Mucosa of rectum (tissue), 2 donors: ENCODE measurements around the gene TRPM3.

Experiments
- H3K27ac ChIP-seq, 2 donors: one replicate each; pipeline ENCODE4 v1.7.0; 2013; ENCODE audit warnings: inconsistent platforms in 2 of 2, low read depth in 2 of 2, low read length in 2 of 2
- H3K27me3 ChIP-seq, 2 donors: one replicate each; pipeline ENCODE4 v1.7.0; 2013; ENCODE audit warnings: low read length in 2 of 2; ENCODE audit not compliant: control insufficient read depth in 2 of 2, insufficient read depth in 2 of 2
- H3K36me3 ChIP-seq, 2 donors: one replicate each; pipeline ENCODE4 v1.7.0; 2013; ENCODE audit warnings: low read length in 2 of 2; ENCODE audit not compliant: control insufficient read depth in 2 of 2, insufficient read depth in 2 of 2
- H3K4me1 ChIP-seq, 2 donors: one replicate each; pipeline ENCODE4 v1.7.0; 2013; ENCODE audit warnings: low read length in 2 of 2, mild to moderate bottlenecking in 1 of 2; ENCODE audit not compliant: control insufficient read depth in 2 of 2, insufficient read depth in 2 of 2
- H3K4me3 ChIP-seq, 2 donors: one replicate each; pipeline ENCODE4 v1.7.0; 2013; ENCODE audit warnings: low read length in 2 of 2
- H3K9ac ChIP-seq, 2 donors: one replicate each; pipeline ENCODE4 v1.7.0; 2013; ENCODE audit warnings: low read length in 2 of 2, low read depth in 1 of 2, mild to moderate bottlenecking in 1 of 2
- H3K9me3 ChIP-seq, 2 donors: one replicate each; pipeline ENCODE4 v1.7.0; 2013; ENCODE audit warnings: low read length in 2 of 2; ENCODE audit not compliant: control insufficient read depth in 2 of 2
- donor health status: healthy.
- donor health status: Normal muscosa, but diverticular disease.

The TRPM3 gene

DNA sequence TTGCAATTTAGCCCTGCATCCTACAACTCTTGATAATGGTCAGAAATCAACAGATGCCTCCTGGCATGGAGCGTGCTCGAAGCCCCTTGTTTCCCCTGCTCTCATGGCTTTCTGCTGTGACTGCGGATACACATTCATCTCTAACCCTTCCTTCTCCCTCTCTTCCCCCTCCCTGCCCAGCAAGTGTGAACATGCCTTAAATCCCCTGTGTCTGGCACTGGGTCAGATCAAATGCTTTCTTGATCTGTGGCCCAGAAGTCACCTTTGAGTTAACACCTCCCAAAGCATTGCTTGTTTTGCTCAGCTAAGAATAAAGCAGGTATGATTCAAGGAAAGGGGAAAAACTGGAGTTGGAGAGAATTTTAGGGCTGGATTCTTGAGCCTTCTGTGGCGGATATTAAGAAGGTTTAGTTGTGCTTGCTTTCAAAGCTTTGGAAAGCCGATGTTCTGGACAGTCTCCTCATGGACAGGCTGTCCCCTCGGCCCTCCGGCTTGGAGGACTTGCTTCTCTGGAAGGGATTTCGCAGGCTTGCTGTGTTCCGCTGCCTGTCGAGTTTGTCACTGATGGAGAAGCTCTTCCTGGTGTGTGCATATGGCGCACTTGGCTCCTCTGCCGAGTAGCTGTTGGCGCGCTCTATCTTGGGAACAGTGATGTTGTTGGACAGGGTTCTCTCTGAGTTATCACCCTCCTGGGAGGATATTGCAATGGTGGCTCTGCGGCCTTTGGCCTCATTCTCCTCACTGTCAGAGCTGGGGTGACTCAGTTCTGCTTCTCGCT is 585.7 kb downstream of the TRPM3 start:
- H3K9ac ChIP-seq, result no peak overlapping the region
- no peaks in the 10 kb centered on the region for H3K9me3 ChIP-seq
- no peaks in the 10 kb centered on the region for H3K36me3 ChIP-seq
- no peak overlapping the region for H3K27ac ChIP-seq
- H3K4me1 ChIP-seq, result no peaks in the 10 kb centered on the region
- H3K27me3 ChIP-seq, result no peaks in the 10 kb centered on the region
- H3K4me3 ChIP-seq, result no peak overlapping the region

DNA sequence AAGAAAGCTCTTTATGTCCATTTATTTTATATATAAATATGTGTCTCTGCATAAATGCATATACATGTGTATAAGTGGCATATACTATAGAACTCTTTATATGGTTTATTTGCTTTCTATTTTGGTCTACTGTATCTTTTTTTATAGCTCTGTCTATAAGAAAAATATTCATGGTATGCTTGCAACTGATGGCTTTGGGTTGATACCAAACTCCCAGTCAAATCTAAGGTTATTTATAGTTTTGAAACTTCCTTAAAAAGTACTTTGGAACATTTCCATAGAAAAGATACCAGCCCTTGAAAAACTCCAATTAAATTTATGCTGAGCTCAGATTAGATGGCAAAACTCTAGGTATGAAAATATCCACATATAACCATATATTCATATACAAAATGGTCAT is 587.0 kb downstream of the TRPM3 start:
- Histone ChIP-seq H3K36me3 (no peaks in the 10 kb centered on the region), H3K27ac (no peak overlapping the region), H3K9ac (no peak overlapping the region), H3K4me1 (no peaks in the 10 kb centered on the region), H3K4me3 (no peak overlapping the region), H3K27me3 (no peaks in the 10 kb centered on the region), H3K9me3 (no peaks in the 10 kb centered on the region)

DNA sequence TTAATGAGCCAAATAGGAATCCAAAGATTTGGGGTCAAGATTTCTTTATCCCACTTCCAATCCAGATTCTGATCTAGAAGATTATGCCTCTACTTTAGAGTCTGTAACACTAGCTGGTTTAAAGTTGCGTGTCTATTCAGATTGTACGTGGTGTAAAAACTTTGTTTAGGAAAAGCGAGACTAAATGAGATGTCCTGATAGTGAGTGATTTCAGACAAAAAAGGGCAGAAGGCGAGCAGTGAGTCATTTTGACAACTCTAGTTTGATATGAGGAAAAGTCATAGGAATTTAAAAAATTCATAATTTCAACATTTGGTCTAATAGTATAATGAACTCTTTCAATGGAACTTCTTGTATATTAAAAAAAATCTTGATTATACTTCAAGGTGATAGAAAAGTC is 587.4 kb downstream of the TRPM3 start:
- Histone ChIP-seq H3K27ac (no peak overlapping the region), H3K9ac (no peak overlapping the region), H3K27me3 (no peaks in the 10 kb centered on the region), H3K9me3 (no peaks in the 10 kb centered on the region), H3K36me3 (no peaks in the 10 kb centered on the region), H3K4me1 (no peaks in the 10 kb centered on the region), H3K4me3 (no peak overlapping the region)

- Histone ChIP-seq H3K4me1 (no peaks in the 10 kb centered on the region), H3K27me3 (no peaks in the 10 kb centered on the region), H3K4me3 (no peak overlapping the region), H3K27ac (no peak overlapping the region), H3K9ac (no peak overlapping the region), H3K9me3 (no peaks in the 10 kb centered on the region), H3K36me3 (no peaks in the 10 kb centered on the region)
Measured at GRCh38 chr9:70533492-70533891, 587.9 kb downstream of the TRPM3 start.

DNA sequence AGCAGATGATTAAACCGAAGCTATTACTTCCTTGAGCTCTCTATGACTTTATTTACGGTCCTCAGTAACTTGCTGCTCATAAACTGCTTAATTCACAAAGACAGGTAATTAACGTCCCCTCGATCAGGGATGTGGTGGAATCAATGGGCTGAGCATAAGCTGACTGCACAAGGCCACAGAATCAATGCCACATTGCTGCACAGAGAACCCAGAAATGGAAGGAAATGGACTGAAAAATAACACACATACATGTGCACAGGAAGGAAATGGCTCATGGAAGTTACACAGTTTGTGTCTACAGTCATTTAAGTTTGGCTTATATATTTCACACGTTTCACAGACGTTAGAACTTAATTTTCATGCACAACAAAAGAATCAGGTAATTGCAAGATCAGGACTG is 588.7 kb downstream of the TRPM3 start:
- H3K4me1 ChIP-seq, result no peaks in the 10 kb centered on the region
- no peak overlapping the region for H3K4me3 ChIP-seq
- H3K27ac ChIP-seq, result no peak overlapping the region
- H3K36me3 ChIP-seq, result no peaks in the 10 kb centered on the region
- no peak overlapping the region for H3K9ac ChIP-seq
- H3K9me3 ChIP-seq, result no peaks in the 10 kb centered on the region
- H3K27me3 ChIP-seq, result no peaks in the 10 kb centered on the region

- Histone ChIP-seq H3K4me1 (no peaks in the 10 kb centered on the region), H3K4me3 (no peak overlapping the region), H3K9me3 (no peaks in the 10 kb centered on the region), H3K27ac (no peak overlapping the region), H3K36me3 (no peaks in the 10 kb centered on the region), H3K27me3 (no peaks in the 10 kb centered on the region), H3K9ac (no peak overlapping the region)
Measured at GRCh38 chr9:70531311-70531710, 590.1 kb downstream of the TRPM3 start.

- H3K27me3 ChIP-seq, result no peaks in the 10 kb centered on the region
- no peak overlapping the region for H3K9ac ChIP-seq
- H3K4me1 ChIP-seq, result no peaks in the 10 kb centered on the region
- no peaks in the 10 kb centered on the region for H3K36me3 ChIP-seq
- no peak overlapping the region for H3K27ac ChIP-seq
- H3K9me3 ChIP-seq, result no peaks in the 10 kb centered on the region
- no peak overlapping the region for H3K4me3 ChIP-seq
Measured at GRCh38 chr9:70530716-70531115, 590.7 kb downstream of the TRPM3 start.

- Histone ChIP-seq H3K27me3 (no peaks in the 10 kb centered on the region), H3K4me3 (no peak overlapping the region), H3K4me1 (no peaks in the 10 kb centered on the region), H3K27ac (no peak overlapping the region), H3K36me3 (no peaks in the 10 kb centered on the region), H3K9me3 (no peaks in the 10 kb centered on the region), H3K9ac (no peak overlapping the region)
Measured at GRCh38 chr9:70529833-70530232, 591.6 kb downstream of the TRPM3 start.

GRCh38 chr9:70529377-70529776 is 592.0 kb downstream of the TRPM3 start:
- no peaks in the 10 kb centered on the region for H3K4me1 ChIP-seq
- no peak overlapping the region for H3K9ac ChIP-seq
- no peaks in the 10 kb centered on the region for H3K27me3 ChIP-seq
- no peak overlapping the region for H3K27ac ChIP-seq
- no peak overlapping the region for H3K4me3 ChIP-seq
- H3K36me3 ChIP-seq, result no peaks in the 10 kb centered on the region
- no peaks in the 10 kb centered on the region for H3K9me3 ChIP-seq

DNA sequence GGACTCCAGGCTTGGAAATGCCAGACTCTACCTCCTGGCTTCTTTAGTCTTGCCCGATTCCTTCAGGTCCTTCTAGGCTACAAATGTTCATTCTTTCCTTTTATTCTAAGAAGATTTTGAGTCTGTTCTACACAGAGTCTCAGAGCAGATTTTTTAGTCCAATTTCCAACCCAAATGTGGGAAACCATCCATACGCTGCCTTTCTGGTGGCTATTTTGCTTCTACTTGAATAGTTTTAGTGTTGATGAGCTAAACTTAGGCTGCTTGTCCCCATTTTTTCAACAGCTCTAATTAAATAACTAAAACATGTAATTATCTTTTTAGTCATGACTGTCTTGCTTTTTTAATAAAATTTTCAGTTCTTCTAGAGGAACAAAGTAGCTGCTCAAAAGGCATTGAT is 594.5 kb downstream of the TRPM3 start:
- Histone ChIP-seq H3K9ac (no peak overlapping the region), H3K4me3 (no peak overlapping the region), H3K4me1 (no peaks in the 10 kb centered on the region), H3K36me3 (no peaks in the 10 kb centered on the region), H3K27ac (no peak overlapping the region), H3K27me3 (no peaks in the 10 kb centered on the region), H3K9me3 (no peaks in the 10 kb centered on the region)

DNA sequence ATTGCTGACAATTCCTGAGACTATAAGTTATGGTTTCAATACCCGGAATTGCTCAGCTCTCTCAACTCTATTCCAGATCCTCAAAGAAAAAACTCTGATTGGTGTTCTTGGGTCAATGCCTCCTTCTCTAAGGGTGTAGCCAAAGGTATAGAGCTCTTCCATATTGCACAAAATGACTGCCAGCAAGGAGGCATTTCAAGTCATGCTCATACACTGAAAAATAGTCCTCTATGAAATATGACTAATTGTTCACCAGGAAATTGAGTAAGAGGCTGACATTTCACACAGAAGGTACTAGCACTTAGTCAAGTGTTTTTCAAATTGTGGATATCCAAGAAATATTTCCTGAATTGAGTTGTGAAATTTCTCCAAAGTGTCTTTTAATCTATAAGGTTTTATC is 595.9 kb downstream of the TRPM3 start:
- H3K4me3 ChIP-seq, result no peak overlapping the region
- no peak overlapping the region for H3K9ac ChIP-seq
- no peak overlapping the region for H3K27ac ChIP-seq
- no peaks in the 10 kb centered on the region for H3K9me3 ChIP-seq
- no peaks in the 10 kb centered on the region for H3K36me3 ChIP-seq
- H3K4me1 ChIP-seq, result no peaks in the 10 kb centered on the region
- no peaks in the 10 kb centered on the region for H3K27me3 ChIP-seq
